ENCODE measurements around the gene NET1. TPM values are rescaled to one million over a fixed set of nuclear protein-coding genes. Genes with fewer than 3 reads are reported as not detected.
"Not testable (repeated sequence)": the region's sequence is repeated elsewhere in the genome, so short reads cannot be mapped to it uniquely, and the experiment has no call there.

Gene NET1
- total and polyA plus RNA-seq, 9 donors = 31.0 to 79.2 (median 51.0) TPM

DNA sequence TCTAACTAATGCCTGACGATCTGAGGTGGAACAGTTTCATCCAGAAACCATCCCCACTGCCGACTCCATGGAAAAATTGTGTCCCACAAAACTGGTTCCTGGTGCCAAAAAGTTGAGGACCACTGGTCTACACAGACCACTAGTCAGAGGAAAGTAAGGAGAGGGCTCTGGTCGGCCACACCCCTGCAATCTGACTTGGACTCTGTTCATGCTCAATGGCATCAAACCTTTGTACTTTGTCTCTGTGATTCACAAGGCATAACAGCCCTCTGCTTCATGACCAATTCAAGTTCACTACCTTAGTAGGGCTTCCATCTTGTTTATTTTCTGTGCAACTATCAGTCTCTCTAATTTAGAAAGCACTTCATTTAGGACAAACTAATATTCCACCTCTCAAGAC, 9.6 kb upstream of the NET1 start:
- TF ChIP-seq POLR2A (IDR thresholded peaks at IDR 0.05) = no peak
- intact Hi-C loops (cut with DNase I) = no loop called here
- Histone ChIP-seq H3K4me1 (ENCODE audit: insufficient read depth) (no peaks in the 10 kb centered on the region), H3K36me3 (no peaks in the 10 kb centered on the region), H3K27ac (no peak overlapping the region), H3K9me3 (no peaks in the 10 kb centered on the region), H3K27me3 (no peaks in the 10 kb centered on the region), H3K4me3 (no peak overlapping the region)
- DNase-seq = no peak
- WGBS, 3 donors = 75 to 87% (median 84%) methylated on average over 3 of the region's 3 CpGs

DNA sequence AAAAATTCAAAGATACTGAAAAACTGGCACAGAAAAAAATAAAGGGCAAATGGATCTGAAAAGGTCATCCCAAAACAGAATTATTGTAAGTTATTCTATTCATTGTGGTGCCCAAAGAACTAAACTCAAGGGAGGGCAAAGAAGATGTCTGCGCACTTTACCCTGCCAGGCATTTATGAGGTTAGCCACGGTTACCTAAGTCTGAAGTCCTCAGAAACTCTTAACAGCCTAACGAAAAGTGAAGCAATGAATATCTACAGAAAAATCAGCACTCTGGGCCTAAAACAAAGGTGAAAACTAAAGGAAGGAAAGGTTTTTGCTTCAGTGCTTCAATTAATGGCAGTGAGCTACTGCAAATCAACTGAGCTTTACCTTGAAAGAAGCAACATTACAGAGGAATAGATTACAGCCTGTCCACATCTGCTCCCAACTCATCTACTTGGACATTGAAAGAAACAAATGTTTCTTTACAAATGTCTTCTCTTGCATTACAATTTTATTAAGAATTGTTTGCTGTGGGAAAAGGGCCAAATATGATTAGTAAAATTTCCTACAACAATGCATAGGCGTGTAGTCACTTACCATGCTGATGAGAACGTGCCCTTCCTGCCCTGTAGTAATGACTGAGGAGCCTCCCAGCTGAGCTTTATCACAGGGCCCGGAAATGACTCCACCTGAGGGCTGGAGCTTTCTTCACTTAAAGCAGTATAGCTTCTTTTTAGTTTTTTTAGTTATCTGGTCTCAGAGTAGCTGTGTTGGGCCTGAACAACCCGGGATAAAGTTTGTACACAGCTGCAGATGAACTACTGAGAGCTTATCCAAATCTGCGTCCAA, 7.9 kb upstream of the NET1 start, which contains the start of gene TUBAL3:
Gene TUBAL3, minus strand, starts transcription at position 621 of the 834 bp plus-strand sequence. Its CDS starts 36 bp downstream, at position 585.
- intact Hi-C loops (cut with DNase I) = no loop called here
- H3K27ac ChIP-seq = no peak within 1 kb of the TSS
- WGBS, 3 donors = 61 to 64% (median 62%) methylated on average over 8 of the region's 8 CpGs

DNA sequence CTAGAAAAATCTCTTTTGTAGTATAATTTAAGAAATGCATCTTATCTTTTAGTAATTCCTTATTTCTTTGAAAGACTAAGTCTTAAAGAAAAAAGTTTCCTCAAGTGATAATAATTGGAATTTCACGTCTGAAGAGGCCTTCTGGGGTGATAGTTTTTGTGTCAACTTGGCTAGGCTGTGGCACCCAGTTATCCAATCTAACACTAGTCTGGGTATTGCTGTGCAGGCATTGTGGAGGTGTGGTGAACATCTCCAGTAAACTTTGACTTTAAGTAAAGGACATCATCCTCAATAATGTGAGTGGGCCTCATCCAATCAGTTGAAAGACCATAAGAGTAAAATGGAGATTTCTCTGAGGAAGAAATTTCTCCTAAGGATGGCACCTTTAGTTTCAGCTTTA, 5.4 kb upstream of the NET1 start:
- H3K27ac ChIP-seq = no peak overlapping the region
- WGBS, 3 donors = 31 to 42% (median 33%) methylated on average over 1 of the region's 1 CpG
- H3K4me3 ChIP-seq = no peak overlapping the region
- TF ChIP-seq POLR2A (IDR thresholded peaks at IDR 0.05) = no peak
- TF ChIP-seq, protein P1, sequence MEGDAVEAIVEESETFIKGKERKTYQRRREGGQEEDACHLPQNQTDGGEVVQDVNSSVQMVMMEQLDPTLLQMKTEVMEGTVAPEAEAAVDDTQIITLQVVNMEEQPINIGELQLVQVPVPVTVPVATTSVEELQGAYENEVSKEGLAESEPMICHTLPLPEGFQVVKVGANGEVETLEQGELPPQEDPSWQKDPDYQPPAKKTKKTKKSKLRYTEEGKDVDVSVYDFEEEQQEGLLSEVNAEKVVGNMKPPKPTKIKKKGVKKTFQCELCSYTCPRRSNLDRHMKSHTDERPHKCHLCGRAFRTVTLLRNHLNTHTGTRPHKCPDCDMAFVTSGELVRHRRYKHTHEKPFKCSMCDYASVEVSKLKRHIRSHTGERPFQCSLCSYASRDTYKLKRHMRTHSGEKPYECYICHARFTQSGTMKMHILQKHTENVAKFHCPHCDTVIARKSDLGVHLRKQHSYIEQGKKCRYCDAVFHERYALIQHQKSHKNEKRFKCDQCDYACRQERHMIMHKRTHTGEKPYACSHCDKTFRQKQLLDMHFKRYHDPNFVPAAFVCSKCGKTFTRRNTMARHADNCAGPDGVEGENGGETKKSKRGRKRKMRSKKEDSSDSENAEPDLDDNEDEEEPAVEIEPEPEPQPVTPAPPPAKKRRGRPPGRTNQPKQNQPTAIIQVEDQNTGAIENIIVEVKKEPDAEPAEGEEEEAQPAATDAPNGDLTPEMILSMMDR (IDR thresholded peaks at IDR 0.05) = no peak
- no peak for TF ChIP-seq EP300 (IDR thresholded peaks at IDR 0.05)
- intact Hi-C loops (cut with DNase I) = no loop called here
- no peaks in the 10 kb centered on the region for H3K9me3 ChIP-seq
- no peaks in the 10 kb centered on the region for H3K27me3 ChIP-seq
- DNase-seq = no peak
- H3K4me1 ChIP-seq (ENCODE audit: insufficient read depth) = no peaks in the 10 kb centered on the region
- no peaks in the 10 kb centered on the region for H3K36me3 ChIP-seq

More for the DNA sequence above, 7.9 kb upstream of the NET1 start, which contains the start of gene TUBAL3:
- Histone ChIP-seq H3K4me3 (no peak within 1 kb of the TSS), H3K9me3 (no peaks in the 10 kb centered on the region), H3K36me3 (no peaks in the 10 kb centered on the region), H3K27me3 (no peaks in the 10 kb centered on the region), H3K4me1 (ENCODE audit: insufficient read depth) (no peaks in the 10 kb centered on the region)
- TF ChIP-seq EP300 (IDR thresholded peaks at IDR 0.05) (no peak), POLR2A (IDR thresholded peaks at IDR 0.05) (no peak)
- TF ChIP-seq, protein P1 (IDR thresholded peaks at IDR 0.05) = no peak
- no peak for DNase-seq

DNA sequence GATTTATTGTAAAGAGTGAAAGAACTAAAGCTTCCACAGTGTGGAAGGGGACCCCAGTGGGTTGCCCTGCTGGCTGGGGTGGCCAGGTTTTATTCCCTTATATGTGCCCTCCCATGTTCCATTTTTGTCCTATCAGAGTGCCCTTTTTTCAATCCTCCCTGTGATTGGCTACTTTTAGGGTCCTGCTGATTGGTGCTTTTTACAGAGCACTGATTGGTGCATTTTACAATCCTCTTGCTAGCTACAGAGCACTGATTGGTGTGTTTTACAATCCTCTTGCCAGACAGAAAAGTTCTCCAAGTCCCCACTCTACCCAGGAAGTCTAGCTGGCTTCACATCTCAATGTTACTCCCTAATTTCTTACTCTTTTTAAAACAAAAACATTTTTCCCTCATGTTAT, 1.6 kb upstream of the NET1 start:
- H3K9me3 ChIP-seq; H3K4me1 ChIP-seq (ENCODE audit: insufficient read depth); H3K27me3 ChIP-seq; H3K27ac ChIP-seq; H3K4me3 ChIP-seq; intact Hi-C loops (cut with DNase I); H3K36me3 ChIP-seq; DNase-seq: not testable (repeated sequence)

DNA sequence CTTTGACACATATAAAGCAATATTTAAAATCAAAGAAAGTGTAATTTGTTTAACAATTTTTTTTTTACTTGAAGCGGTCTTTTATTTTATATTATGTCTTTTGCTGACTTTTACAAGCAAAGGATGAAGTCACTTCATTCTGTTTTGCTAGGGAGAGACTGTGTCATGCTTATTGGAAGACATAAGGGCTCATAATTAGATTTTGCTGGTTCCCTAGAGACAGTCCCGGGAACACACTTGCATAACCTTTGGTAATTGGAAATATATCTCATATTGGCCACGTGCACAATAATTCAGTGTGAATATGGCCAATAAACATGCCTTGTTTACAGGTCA, 448 bp upstream of the NET1 start:
- no peak for DNase-seq
- Histone ChIP-seq H3K4me3 (peak overlapping the region; percentile 81), H3K27me3 (no peaks in the 10 kb centered on the region), H3K27ac (no peak overlapping the region), H3K36me3 (no peaks in the 10 kb centered on the region), H3K4me1 (ENCODE audit: insufficient read depth) (peaks cover 1% of the 10 kb centered on the region), H3K9me3 (no peaks in the 10 kb centered on the region)
- 22 to 30% (median 30%) methylated on average over 3 of the region's 3 CpGs for WGBS, 3 donors
- intact Hi-C loops (cut with DNase I) = no loop called here
- TF ChIP-seq POLR2A (IDR thresholded peaks at IDR 0.05) (no peak), EP300 (IDR thresholded peaks at IDR 0.05) (no peak)
- TF ChIP-seq, protein P1 (IDR thresholded peaks at IDR 0.05) = no peak
